GM12878 (cell line): ENCODE data around the gene AOPEP. TPM values are rescaled to one million over a fixed set of nuclear protein-coding genes. Genes with fewer than 3 reads are reported as not detected.

Source experiments
- ATAC-seq: fragments of 200-7000 bp; cut with Tn5 transposase; 3 replicates; pipeline ENCODE4 v1.9.1; 2020; ENCODE audit warnings: mild to moderate bottlenecking, moderate library complexity
- BruUV-seq: library from RNA; stranded (reverse); fragments of 400-500 nt; replicated peaks from 2 replicates; lab custom pipeline; 2021; lab: Mats Ljungman, UMichigan
- CTCF ChIA-PET: fragments of 300-600 bp; sonication (Branson Sonifier 250); formaldehyde crosslinking; extraction: SDS; loops from one replicate; lab custom pipeline; 2021; ENCODE audit warnings: inconsistent platforms; lab: Yijun Ruan, JAX
- POLR2A ChIA-PET: fragments of 350-600 bp; formaldehyde crosslinking; extraction: SDS; loops from one replicate; lab custom pipeline; 2021; ENCODE audit warnings: inconsistent platforms; lab: Charles Lee
- RAD21 ChIA-PET: fragments of 300-600 bp; sonication (Branson Sonifier 250); formaldehyde crosslinking; loops from one replicate; lab custom pipeline; 2023; ENCODE audit warnings: antibody characterized with exemption; ENCODE audit not compliant: unreplicated experiment; lab: Charles Lee
- SMC1A ChIA-PET: fragments of 300-600 bp; sonication (Branson Sonifier 250); formaldehyde crosslinking; loops from one replicate; lab custom pipeline; 2023; ENCODE audit not compliant: unreplicated experiment, uncharacterized antibody; lab: Charles Lee
- DNase-seq: peaks from one replicate; pipeline ENCODE4 v3.0.0-alpha.2; 2011; ENCODE audit warnings: low read depth, low spot score
- FAIRE-seq: peaks from 3 replicates; lab custom pipeline; 2011; peaks lifted over from hg19 to GRCh38; lab: Jason Lieb, UNC
- H2AFZ ChIP-seq: 2 replicates; pipeline ENCODE4 v1.6.0; 2011; ENCODE audit warnings: low read depth, low read length, control low read depth; ENCODE audit not compliant: control insufficient read depth
- H3K27ac ChIP-seq: 2 replicates; pipeline ENCODE4 v1.5.1; 2011; ENCODE audit warnings: control low read depth; ENCODE audit not compliant: control insufficient read depth, insufficient read depth
- H3K27me3 ChIP-seq, 2 experiments: replicated peaks in 1 of 2; 2 replicates each; pipeline versions ENCODE4 v1.6.0 to v1.6.1; 2011; ENCODE audit warnings: low read length in 1 of 2; ENCODE audit not compliant: control insufficient read depth in 2 of 2, insufficient read depth in 2 of 2
- H3K36me3 ChIP-seq, 2 experiments: 2 replicates each; pipeline ENCODE4 v1.5.1; 2011; ENCODE audit warnings: low read length in 1 of 2; ENCODE audit not compliant: control insufficient read depth in 2 of 2, insufficient read depth in 2 of 2
- H3K4me1 ChIP-seq: 2 replicates; pipeline ENCODE4 v1.6.1; 2011; ENCODE audit warnings: mild to moderate bottlenecking, low read length, moderate library complexity, mixed read lengths; ENCODE audit not compliant: control insufficient read depth, insufficient read depth
- H3K4me2 ChIP-seq: 2 replicates; pipeline ENCODE4 v1.6.0; 2011; ENCODE audit warnings: control low read depth; ENCODE audit not compliant: control insufficient read depth, insufficient read depth
- H3K4me3 ChIP-seq: fragments of 200-600 bp; sonication (generic); 2 replicates; pipeline ENCODE4 v1.5.1; 2016
- H3K79me2 ChIP-seq: 2 replicates; pipeline ENCODE4 v1.6.0; 2011; ENCODE audit warnings: low read length; ENCODE audit not compliant: control insufficient read depth, insufficient read depth
- H3K9ac ChIP-seq: 2 replicates; pipeline ENCODE4 v1.8.0; 2011; ENCODE audit warnings: low read length, control low read depth, mixed read lengths; ENCODE audit not compliant: control insufficient read depth, insufficient read depth
- H3K9me3 ChIP-seq: replicated peaks from 3 replicates; pipeline ENCODE4 v1.5.1; 2011; ENCODE audit warnings: mild to moderate bottlenecking, low read length; ENCODE audit not compliant: control insufficient read depth, insufficient read depth
- H4K20me1 ChIP-seq: 2 replicates; pipeline ENCODE4 v1.6.0; 2011; ENCODE audit not compliant: control insufficient read depth, insufficient read depth
- CREB1 ChIP-seq: IDR thresholded peaks from 2 replicates; pipeline ENCODE4 v1.6.1; 2012; ENCODE audit warnings: low read depth, mild to moderate bottlenecking, inconsistent platforms
- CREM ChIP-seq: IDR thresholded peaks from 2 replicates; pipeline ENCODE4 v1.6.1; 2014; ENCODE audit warnings: antibody characterized with exemption, low read depth
- ETV6 ChIP-seq, 2 experiments: fragments of 450-650 bp in 1 of 2; IDR thresholded peaks in 1 of 2; conservative IDR thresholded peaks in 1 of 2; 2 replicates each; pipeline ENCODE4 v1.6.1; 2014; ENCODE audit warnings: antibody characterized with exemption in 1 of 2, borderline replicate concordance in 1 of 2, low read depth in 1 of 2, mild to moderate bottlenecking in 1 of 2, moderate library complexity in 1 of 2
- LARP7 ChIP-seq: fragments of 450-650 bp; IDR thresholded peaks from 2 replicates; pipeline ENCODE4 v1.6.1; 2017; ENCODE audit warnings: mild to moderate bottlenecking
- PAX8 ChIP-seq: fragments of 450-650 bp; IDR thresholded peaks from 2 replicates; pipeline ENCODE4 v1.6.1; 2017; ENCODE audit warnings: mild to moderate bottlenecking, moderate library complexity
- SP1 ChIP-seq: IDR thresholded peaks from one replicate; pipeline ENCODE4 v1.6.1; 2011; ENCODE audit warnings: low read depth, low read length
- TBL1XR1 ChIP-seq: IDR thresholded peaks from 2 replicates; pipeline ENCODE4 v1.6.1; 2012; ENCODE audit warnings: low read depth, low read length, improper control_type of control experiment
- WGBS: methylation state at CpG from one replicate; pipeline ENCODE4 v1.1.6; 2016; ENCODE audit warnings: low lambda C conversion rate; ENCODE audit not compliant: insufficient replicate concordance, insufficient coverage; ENCODE audit errors: missing lambda C conversion rate; 5-methylcytosine and 5-hydroxymethylcytosine counted together
- in situ Hi-C: fragments of 300-500 bp; cut with MboI; formaldehyde crosslinking; loops from 9 replicates; pipeline ENCODE4 v1.14.3; 2018; ENCODE audit warnings: mixed read lengths
- intact Hi-C: fragments of 100-400 bp; cut with micrococcal nuclease; formaldehyde crosslinking; loops from one replicate; pipeline ENCODE4 v1.14.2; 2022; ENCODE audit not compliant: unreplicated experiment
- polyA plus RNA-seq, 11 experiments: library from polyadenylated mRNA; depleted of rRNA in 4 of 11; unstranded in 6 of 11; stranded (reverse) in 5 of 11; fragments of >200 nt; fragmentation: Nextera tagmentation in 4 of 11; fragmentation: Illumina TruSeq in 1 of 11; extraction: Ambion mirVana in 4 of 11; extraction: Trizol in 1 of 11; gene quantifications; 1 replicate in 1 of 11; 2 replicates in 10 of 11; pipeline versions ENCODE4 v1.2.1 to v1.2.3, GENCODE V29; 2011 to 2016; ENCODE audit warnings: inconsistent platforms in 2 of 11, missing spikeins in 2 of 11, low read depth in 1 of 11
- total RNA-seq, 4 experiments: library from RNA; depleted of rRNA in 3 of 4; stranded (reverse); fragments of >200 nt in 3 of 4; fragmentation: Illumina TruSeq in 1 of 4; extraction: Trizol in 1 of 4; gene quantifications; 2 replicates each; pipeline versions ENCODE4 v1.2.1 to v1.2.3, GENCODE V29; 2013 to 2021
- TF ChIP-seq, protein P1 (sequence below): fragments of 150-350 bp; IDR thresholded peaks from 2 replicates; pipeline ENCODE4 v1.6.1; 2016; ENCODE audit warnings: low read depth, low read length
- TF ChIP-seq, protein P2 (sequence below): IDR thresholded peaks from 2 replicates; pipeline ENCODE4 v1.6.1; 2011; ENCODE audit warnings: low read depth, low read length, improper control_type of control experiment, borderline replicate concordance
- TF ChIP-seq, protein P3 (sequence below): fragments of 450-650 bp; IDR thresholded peaks from 2 replicates; pipeline ENCODE4 v1.6.1; 2017; ENCODE audit warnings: antibody characterized with exemption, mild to moderate bottlenecking, moderate library complexity
- TF ChIP-seq, protein P4 (sequence below): fragments of 450-650 bp; IDR thresholded peaks from 2 replicates; pipeline ENCODE4 v1.6.1; 2017; ENCODE audit warnings: mild to moderate bottlenecking

AOPEP gene
- total and polyA plus RNA-seq, 10 of the 15 experiments (the other 5 are each of a cell fraction or from before 2014, with no cell fraction given) = 2.3 to 16.9 (median 10.1) TPM

DNA sequence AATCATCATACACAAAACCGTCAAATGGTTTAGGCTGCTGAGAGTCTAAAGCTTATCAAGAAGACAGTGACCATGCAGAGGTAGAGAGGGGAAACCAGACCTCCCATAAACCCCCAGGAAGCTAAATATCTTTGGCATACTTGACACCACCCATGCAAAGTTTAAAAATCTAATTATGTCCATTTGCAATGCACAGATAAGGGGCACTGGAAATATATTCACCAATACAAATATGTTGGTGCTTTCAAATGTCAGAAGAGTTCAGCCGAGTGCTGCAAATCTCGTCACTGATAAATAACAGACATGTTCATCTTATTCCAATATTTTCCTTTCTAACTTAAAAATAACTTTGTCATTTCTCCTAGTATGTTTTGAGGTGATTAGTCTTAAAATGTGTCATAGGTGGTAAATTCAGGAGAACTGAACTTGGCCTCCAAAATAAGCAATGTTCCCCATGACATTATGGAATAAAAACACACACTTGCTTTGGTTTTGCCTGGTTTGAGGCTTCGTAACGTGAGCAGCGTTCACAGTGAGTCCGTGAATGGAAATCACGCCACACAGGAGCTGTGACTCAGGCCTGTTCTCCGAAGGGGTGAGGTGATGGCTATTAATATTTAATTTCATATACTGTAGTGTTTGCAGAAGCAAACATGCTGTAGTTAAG is 182.2 kb downstream of the AOPEP start (continued):
- no peak for TF ChIP-seq ETV6 (conservative IDR thresholded peaks at IDR 0.05 in 1 of 2, IDR thresholded peaks at IDR 0.05 in 1 of 2; ENCODE audit: borderline replicate concordance in 1 of 2, low read depth in 1 of 2)

DNA sequence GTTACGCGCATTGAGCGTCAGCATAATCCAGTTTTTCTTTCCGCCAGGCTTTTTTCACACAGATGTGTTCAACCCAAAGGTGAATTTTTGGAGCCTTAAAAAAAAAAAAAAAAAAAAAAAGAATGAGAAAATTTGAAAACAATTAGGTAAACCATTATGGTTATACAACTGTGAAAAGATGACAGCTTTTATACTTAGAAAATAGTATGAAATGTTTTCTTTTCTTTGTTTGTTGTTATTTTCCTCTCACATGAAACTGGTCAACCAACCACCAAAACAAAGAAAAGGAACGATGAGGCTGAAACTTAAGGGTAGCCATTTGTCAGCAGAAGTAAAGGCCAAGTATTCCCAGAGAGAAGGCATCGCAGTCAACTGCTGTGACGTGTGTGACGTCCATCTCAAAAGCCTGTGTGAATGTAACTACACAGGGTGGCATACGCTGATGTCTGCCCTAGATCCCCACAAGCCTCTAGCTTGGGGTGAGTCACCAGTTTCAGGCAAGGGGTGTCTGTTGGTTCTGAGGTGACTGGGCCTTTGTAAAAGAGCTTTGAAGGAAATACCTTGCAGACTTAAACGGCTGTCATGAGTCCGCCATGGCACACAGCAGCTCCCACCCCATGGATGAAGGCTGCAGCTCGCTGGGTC is 182.9 kb downstream of the AOPEP start:
- DNase-seq (no peak), FAIRE-seq (no peak), ATAC-seq (no peak)
- no TSS peak for BruUV-seq
- no peak overlapping the region for H3K4me3 ChIP-seq
- no peak overlapping the region for H2AFZ ChIP-seq
- no peaks in the 10 kb centered on the region for H3K27me3 ChIP-seq
- H3K4me1 ChIP-seq = no peaks in the 10 kb centered on the region
- no peaks in the 10 kb centered on the region for H3K79me2 ChIP-seq
- H3K27ac ChIP-seq = no peak overlapping the region
- intact Hi-C loops (no loop called here), in situ Hi-C loops (no loop called here)
- SMC1A ChIA-PET = interaction anchor here (1.3 kb wide), 1 partner anchor 106 kb away, joined by 3 read pairs; no protein-coding TSS in a partner anchor
- no peaks in the 10 kb centered on the region for H3K9me3 ChIP-seq
- WGBS = 90% methylated on average over 12 of the region's 12 CpGs
- no peak overlapping the region for H3K9ac ChIP-seq
- no peaks in the 10 kb centered on the region for H3K36me3 ChIP-seq
- no peaks in the 10 kb centered on the region for H4K20me1 ChIP-seq
- POLR2A ChIA-PET = no interaction called here
- RAD21 ChIA-PET = no interaction called here
- no peak overlapping the region for H3K4me2 ChIP-seq
- CTCF ChIA-PET = interaction anchor here (0.8 to 1.5 kb wide), 3 partner anchors 8 to 219 kb away, joined by 3 read pairs; no protein-coding TSS in a partner anchor
- no peak for TF ChIP-seq CREB1
- no peak for TF ChIP-seq TBL1XR1
- TF ChIP-seq SP1 = no peak
- no peak for TF ChIP-seq LARP7
- TF ChIP-seq, protein P1, sequence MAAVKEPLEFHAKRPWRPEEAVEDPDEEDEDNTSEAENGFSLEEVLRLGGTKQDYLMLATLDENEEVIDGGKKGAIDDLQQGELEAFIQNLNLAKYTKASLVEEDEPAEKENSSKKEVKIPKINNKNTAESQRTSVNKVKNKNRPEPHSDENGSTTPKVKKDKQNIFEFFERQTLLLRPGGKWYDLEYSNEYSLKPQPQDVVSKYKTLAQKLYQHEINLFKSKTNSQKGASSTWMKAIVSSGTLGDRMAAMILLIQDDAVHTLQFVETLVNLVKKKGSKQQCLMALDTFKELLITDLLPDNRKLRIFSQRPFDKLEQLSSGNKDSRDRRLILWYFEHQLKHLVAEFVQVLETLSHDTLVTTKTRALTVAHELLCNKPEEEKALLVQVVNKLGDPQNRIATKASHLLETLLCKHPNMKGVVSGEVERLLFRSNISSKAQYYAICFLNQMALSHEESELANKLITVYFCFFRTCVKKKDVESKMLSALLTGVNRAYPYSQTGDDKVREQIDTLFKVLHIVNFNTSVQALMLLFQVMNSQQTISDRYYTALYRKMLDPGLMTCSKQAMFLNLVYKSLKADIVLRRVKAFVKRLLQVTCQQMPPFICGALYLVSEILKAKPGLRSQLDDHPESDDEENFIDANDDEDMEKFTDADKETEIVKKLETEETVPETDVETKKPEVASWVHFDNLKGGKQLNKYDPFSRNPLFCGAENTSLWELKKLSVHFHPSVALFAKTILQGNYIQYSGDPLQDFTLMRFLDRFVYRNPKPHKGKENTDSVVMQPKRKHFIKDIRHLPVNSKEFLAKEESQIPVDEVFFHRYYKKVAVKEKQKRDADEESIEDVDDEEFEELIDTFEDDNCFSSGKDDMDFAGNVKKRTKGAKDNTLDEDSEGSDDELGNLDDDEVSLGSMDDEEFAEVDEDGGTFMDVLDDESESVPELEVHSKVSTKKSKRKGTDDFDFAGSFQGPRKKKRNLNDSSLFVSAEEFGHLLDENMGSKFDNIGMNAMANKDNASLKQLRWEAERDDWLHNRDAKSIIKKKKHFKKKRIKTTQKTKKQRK = no peak
- TF ChIP-seq, protein P2, sequence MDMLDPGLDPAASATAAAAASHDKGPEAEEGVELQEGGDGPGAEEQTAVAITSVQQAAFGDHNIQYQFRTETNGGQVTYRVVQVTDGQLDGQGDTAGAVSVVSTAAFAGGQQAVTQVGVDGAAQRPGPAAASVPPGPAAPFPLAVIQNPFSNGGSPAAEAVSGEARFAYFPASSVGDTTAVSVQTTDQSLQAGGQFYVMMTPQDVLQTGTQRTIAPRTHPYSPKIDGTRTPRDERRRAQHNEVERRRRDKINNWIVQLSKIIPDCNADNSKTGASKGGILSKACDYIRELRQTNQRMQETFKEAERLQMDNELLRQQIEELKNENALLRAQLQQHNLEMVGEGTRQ = no peak
- TF ChIP-seq CREM = no peak
- TF ChIP-seq PAX8 = no peak
- TF ChIP-seq, protein P3, sequence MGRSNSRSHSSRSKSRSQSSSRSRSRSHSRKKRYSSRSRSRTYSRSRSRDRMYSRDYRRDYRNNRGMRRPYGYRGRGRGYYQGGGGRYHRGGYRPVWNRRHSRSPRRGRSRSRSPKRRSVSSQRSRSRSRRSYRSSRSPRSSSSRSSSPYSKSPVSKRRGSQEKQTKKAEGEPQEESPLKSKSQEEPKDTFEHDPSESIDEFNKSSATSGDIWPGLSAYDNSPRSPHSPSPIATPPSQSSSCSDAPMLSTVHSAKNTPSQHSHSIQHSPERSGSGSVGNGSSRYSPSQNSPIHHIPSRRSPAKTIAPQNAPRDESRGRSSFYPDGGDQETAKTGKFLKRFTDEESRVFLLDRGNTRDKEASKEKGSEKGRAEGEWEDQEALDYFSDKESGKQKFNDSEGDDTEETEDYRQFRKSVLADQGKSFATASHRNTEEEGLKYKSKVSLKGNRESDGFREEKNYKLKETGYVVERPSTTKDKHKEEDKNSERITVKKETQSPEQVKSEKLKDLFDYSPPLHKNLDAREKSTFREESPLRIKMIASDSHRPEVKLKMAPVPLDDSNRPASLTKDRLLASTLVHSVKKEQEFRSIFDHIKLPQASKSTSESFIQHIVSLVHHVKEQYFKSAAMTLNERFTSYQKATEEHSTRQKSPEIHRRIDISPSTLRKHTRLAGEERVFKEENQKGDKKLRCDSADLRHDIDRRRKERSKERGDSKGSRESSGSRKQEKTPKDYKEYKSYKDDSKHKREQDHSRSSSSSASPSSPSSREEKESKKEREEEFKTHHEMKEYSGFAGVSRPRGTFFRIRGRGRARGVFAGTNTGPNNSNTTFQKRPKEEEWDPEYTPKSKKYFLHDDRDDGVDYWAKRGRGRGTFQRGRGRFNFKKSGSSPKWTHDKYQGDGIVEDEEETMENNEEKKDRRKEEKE = no peak
- TF ChIP-seq, protein P4, sequence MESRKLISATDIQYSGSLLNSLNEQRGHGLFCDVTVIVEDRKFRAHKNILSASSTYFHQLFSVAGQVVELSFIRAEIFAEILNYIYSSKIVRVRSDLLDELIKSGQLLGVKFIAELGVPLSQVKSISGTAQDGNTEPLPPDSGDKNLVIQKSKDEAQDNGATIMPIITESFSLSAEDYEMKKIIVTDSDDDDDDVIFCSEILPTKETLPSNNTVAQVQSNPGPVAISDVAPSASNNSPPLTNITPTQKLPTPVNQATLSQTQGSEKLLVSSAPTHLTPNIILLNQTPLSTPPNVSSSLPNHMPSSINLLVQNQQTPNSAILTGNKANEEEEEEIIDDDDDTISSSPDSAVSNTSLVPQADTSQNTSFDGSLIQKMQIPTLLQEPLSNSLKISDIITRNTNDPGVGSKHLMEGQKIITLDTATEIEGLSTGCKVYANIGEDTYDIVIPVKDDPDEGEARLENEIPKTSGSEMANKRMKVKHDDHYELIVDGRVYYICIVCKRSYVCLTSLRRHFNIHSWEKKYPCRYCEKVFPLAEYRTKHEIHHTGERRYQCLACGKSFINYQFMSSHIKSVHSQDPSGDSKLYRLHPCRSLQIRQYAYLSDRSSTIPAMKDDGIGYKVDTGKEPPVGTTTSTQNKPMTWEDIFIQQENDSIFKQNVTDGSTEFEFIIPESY = no peak
